ENCODE measurements around the gene MAT2A.

DNA sequence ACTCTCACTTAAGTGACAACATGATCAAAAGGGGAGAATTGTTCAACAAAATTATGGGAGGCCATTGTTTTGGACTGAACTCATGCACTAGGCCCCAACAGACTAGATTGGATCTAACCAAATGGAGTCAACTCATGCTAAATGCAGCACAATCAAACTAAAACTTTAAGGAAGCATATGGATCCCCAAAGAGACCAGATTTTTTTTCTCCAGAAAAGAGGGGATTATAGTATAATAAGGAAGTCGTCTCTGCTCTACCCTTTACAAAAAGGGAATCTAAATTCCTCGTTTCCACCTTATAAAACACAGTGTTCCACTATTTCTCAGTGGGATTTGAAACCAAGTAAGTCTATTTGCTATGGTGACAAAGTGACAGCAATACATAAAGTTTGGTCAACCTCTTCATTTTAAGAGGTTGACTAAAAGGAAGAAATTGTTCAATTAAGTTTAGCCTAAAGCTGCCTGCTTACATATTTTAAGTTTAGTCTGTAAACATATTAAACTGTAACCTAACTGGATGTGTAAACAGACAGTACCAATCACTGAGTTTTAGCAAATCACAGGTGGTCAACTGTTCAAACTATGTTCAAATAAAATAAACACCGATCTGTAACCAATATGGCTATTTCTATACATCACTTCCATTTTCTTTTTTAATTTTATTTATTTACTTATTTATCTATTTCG lies 40.9 kb upstream of the MAT2A start:
- TF ChIP-seq TAF1 (IDR thresholded peaks at IDR 0.05; ENCODE audit: low read depth, low read length) (no peak), CTCF (IDR thresholded peaks at IDR 0.05; ENCODE audit: control extremely low read depth in 1 of 3, insufficient read depth in 1 of 3, low read depth in 1 of 3, low read length in 3 of 3) (no peak), SUZ12 (IDR thresholded peaks at IDR 0.05; ENCODE audit: low read length) (no peak), POLR2AphosphoS5 (IDR thresholded peaks at IDR 0.05; ENCODE audit: low read depth, low read length) (no peak), CEBPB (IDR thresholded peaks at IDR 0.05; ENCODE audit: low read depth, low read length) (no peak)

Data from H1 (cell line).